Measurements from ENCODE around the gene NAALADL2. TPM values are rescaled to one million over a fixed set of nuclear protein-coding genes. Genes with fewer than 3 reads are reported as not detected.
A peak's percentile ranks its signal among the peaks of the same experiment; 100 is the strongest.
"Not testable (repeated sequence)": the region's sequence is repeated elsewhere in the genome, so short reads cannot be mapped to it uniquely, and the experiment has no call there.

The NAALADL2 gene
- total RNA-seq, 3 donors from 2014 or later, result 18.4 to 43.9 (median 20.8) TPM

GRCh38 chr3:175356899-175357324, 497.8 kb downstream of the NAALADL2 start:
- ATAC-seq, result no peak
- H3K4me3 ChIP-seq, result no peak overlapping the region
- intact Hi-C loops (cut with DNase I, micrococcal nuclease), result no loop called here
- TF ChIP-seq, protein P1, sequence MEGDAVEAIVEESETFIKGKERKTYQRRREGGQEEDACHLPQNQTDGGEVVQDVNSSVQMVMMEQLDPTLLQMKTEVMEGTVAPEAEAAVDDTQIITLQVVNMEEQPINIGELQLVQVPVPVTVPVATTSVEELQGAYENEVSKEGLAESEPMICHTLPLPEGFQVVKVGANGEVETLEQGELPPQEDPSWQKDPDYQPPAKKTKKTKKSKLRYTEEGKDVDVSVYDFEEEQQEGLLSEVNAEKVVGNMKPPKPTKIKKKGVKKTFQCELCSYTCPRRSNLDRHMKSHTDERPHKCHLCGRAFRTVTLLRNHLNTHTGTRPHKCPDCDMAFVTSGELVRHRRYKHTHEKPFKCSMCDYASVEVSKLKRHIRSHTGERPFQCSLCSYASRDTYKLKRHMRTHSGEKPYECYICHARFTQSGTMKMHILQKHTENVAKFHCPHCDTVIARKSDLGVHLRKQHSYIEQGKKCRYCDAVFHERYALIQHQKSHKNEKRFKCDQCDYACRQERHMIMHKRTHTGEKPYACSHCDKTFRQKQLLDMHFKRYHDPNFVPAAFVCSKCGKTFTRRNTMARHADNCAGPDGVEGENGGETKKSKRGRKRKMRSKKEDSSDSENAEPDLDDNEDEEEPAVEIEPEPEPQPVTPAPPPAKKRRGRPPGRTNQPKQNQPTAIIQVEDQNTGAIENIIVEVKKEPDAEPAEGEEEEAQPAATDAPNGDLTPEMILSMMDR (IDR thresholded peaks at IDR 0.05), result no peak
- DNase-seq, result no peak
- no peaks in the 10 kb centered on the region for H3K9me3 ChIP-seq
- H3K4me1 ChIP-seq (ENCODE audit: low read depth), result no peaks in the 10 kb centered on the region
- H3K36me3 ChIP-seq (ENCODE audit: low read depth), result no peaks in the 10 kb centered on the region

GRCh38 chr3:175357758-175358157, 498.6 kb downstream of the NAALADL2 start:
- no peak overlapping the region for H3K4me3 ChIP-seq
- H3K36me3 ChIP-seq (ENCODE audit: low read depth), result no peaks in the 10 kb centered on the region
- peaks cover 3% of the 10 kb centered on the region for H3K9me3 ChIP-seq
- no peak for ATAC-seq
- no peak for DNase-seq
- TF ChIP-seq, protein P1 (IDR thresholded peaks at IDR 0.05), result no peak
- intact Hi-C loops (cut with DNase I, micrococcal nuclease), result no loop called here
- no peaks in the 10 kb centered on the region for H3K4me1 ChIP-seq (ENCODE audit: low read depth)

- DNase-seq (no peak), ATAC-seq (no peak)
- peaks cover 3% of the 10 kb centered on the region for H3K9me3 ChIP-seq
- no peaks in the 10 kb centered on the region for H3K36me3 ChIP-seq (ENCODE audit: low read depth)
- TF ChIP-seq, protein P1 (IDR thresholded peaks at IDR 0.05), result no peak
- no peaks in the 10 kb centered on the region for H3K4me1 ChIP-seq (ENCODE audit: low read depth)
- no peak overlapping the region for H3K4me3 ChIP-seq
- intact Hi-C loops (cut with DNase I, micrococcal nuclease), result no loop called here
Observed at GRCh38 chr3:175358935-175359334, 499.8 kb downstream of the NAALADL2 start.

GRCh38 chr3:175370426-175370825, 511.3 kb downstream of the NAALADL2 start:
- H3K9me3 ChIP-seq; H3K36me3 ChIP-seq (ENCODE audit: low read depth); ATAC-seq; intact Hi-C loops (cut with DNase I, micrococcal nuclease); H3K4me1 ChIP-seq (ENCODE audit: low read depth); H3K4me3 ChIP-seq; DNase-seq: not testable (repeated sequence)

DNA sequence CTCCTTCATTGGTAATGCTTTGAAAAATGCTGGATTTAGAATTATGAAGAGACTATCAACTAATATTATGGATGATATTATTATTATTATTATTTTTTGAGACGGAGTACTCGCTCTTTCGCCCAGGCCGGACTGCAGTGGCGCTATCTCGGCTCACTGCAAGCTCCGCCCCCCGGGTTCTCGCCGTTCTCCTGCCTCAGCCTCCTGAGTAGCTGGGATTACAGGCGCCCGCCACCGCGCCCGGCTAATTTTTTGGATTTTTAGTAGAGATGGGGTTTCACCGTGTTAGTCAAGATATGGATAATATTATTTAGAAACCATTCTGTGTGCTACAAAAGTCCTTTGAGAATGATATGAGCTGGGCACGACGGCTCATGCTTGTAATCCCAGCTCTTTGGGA, 512.1 kb downstream of the NAALADL2 start:
- ATAC-seq; DNase-seq; intact Hi-C loops (cut with DNase I, micrococcal nuclease); H3K36me3 ChIP-seq (ENCODE audit: low read depth); H3K4me3 ChIP-seq; H3K9me3 ChIP-seq; H3K4me1 ChIP-seq (ENCODE audit: low read depth): not testable (repeated sequence)

DNA sequence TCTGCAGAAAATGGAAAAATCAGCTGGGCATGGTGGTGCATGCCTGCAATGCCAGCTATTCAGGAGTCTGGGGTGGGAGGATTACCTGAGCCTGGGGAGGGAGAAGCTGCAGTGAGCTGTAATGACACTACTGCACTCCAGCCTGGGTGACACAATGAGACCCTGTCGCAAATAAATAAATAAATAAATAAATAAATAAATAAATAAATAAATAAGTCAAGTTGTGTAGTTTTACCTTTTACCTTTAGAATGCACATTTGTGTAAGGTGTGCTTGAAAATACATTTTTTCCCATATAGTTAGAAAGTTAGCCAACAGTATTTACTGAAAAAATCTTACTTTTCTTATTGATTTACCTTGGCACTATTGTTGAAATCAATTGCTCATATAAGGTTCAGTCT, 515.6 kb downstream of the NAALADL2 start:
- TF ChIP-seq, protein P1 (IDR thresholded peaks at IDR 0.05), result no peak
- H3K36me3 ChIP-seq (ENCODE audit: low read depth), result no peaks in the 10 kb centered on the region
- no peaks in the 10 kb centered on the region for H3K9me3 ChIP-seq
- no peak overlapping the region for H3K4me3 ChIP-seq
- H3K4me1 ChIP-seq (ENCODE audit: low read depth), result no peaks in the 10 kb centered on the region
- DNase-seq (no peak), ATAC-seq (no peak)
- intact Hi-C loops (cut with DNase I, micrococcal nuclease), result no loop called here

DNA sequence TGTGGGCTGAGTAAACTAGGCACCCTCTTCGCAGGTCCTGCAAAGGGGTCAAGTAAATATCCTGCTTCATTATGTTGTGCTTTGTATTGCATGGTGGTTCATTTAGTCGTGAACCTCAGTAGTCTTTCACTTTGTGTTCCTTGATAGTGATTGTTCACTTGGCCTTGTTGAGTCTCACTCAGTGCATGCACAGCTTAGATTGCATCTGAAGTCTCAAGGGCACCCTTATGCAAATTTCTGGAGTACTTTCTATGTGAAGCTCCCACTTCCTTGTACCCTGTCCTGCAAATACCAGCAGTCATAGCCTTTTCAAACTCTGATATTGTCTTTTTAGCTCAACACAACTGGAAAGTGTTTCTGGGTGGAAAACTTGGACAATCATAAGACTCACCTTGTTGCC, 519.2 kb downstream of the NAALADL2 start:
- intact Hi-C loops (cut with DNase I, micrococcal nuclease), result no loop called here
- TF ChIP-seq, protein P1 (IDR thresholded peaks at IDR 0.05), result no peak
- no peaks in the 10 kb centered on the region for H3K36me3 ChIP-seq (ENCODE audit: low read depth)
- ATAC-seq (peak; percentile 38), DNase-seq (no peak)
- H3K4me3 ChIP-seq, result no peak overlapping the region
- H3K4me1 ChIP-seq (ENCODE audit: low read depth), result no peaks in the 10 kb centered on the region
- H3K9me3 ChIP-seq, result no peaks in the 10 kb centered on the region

All from mucosa of descending colon (tissue), 3 donors.